Stimulated activated CD8-positive, alpha-beta memory T cell treated with anti-CD3 and anti-CD28 coated beads, Interleukin-2, amount 100 ng/mL, for 1 hour (primary cell): Measurements from ENCODE around the gene MLXIP.
"Not testable (repeated sequence)": the region's sequence is repeated elsewhere in the genome, so short reads cannot be mapped to it uniquely, and the experiment has no call there.

Experiments
- DNase-seq, 2 donors: peaks; one replicate each; pipeline ENCODE4 v3.0.0-alpha.2; 2020; ENCODE audit warnings: low read depth in 2 of 2

MLXIP gene

GRCh38 chr12:122094735-122095631, 16.4 kb downstream of the MLXIP start:
- no peak for DNase-seq

DNA sequence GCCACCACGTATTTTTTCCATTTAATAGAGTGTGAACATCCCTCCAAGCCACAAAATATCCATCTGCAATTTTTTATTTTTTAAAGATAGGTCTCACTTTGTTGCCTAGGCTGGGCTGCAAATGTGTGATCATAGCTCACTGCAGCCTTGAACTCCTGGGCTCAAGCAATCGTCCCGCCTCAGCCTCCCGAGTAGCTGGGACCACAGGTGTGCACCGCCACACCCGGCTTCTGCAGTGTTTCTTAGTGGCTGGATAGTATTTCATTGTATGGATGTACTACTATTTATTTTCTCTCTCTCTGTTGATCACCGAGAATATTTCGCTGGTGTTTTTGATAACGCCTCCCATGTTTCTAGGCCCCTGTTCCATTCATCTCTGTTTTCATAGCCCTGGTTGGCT, 17.5 kb downstream of the MLXIP start:
- no peak for DNase-seq

DNA sequence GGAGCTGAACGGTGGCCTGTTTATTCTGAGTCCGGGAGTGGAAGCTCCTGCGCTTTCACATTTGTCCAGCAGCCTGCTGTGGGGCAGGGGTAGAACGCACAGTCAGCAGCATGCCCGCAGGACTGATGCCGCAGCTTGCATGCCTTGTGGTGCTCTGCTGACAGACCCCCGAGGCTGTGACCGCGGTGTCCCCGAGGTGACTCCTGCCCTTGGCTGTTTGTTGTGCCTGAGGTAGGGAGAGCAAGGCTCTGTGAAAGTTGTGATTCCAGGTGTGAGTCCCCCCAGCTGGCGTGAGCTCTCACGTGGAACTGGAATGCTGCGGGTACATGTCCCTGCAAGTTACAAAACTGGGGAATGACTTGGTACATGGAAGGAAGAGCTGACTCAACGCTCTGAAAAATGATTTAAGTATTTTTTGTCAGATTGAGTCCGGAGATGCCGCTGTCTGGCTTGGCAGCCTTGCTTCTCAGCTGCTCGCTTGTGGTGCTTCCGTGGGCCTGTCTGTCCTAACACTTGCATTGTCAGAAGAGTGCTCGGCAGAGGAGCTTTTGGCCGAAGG, 18.1 kb downstream of the MLXIP start:
- DNase-seq = no peak

- no peak for DNase-seq
These were observed 19.0 kb downstream of the MLXIP start for GRCh38 chr12:122097584-122097926.

DNA sequence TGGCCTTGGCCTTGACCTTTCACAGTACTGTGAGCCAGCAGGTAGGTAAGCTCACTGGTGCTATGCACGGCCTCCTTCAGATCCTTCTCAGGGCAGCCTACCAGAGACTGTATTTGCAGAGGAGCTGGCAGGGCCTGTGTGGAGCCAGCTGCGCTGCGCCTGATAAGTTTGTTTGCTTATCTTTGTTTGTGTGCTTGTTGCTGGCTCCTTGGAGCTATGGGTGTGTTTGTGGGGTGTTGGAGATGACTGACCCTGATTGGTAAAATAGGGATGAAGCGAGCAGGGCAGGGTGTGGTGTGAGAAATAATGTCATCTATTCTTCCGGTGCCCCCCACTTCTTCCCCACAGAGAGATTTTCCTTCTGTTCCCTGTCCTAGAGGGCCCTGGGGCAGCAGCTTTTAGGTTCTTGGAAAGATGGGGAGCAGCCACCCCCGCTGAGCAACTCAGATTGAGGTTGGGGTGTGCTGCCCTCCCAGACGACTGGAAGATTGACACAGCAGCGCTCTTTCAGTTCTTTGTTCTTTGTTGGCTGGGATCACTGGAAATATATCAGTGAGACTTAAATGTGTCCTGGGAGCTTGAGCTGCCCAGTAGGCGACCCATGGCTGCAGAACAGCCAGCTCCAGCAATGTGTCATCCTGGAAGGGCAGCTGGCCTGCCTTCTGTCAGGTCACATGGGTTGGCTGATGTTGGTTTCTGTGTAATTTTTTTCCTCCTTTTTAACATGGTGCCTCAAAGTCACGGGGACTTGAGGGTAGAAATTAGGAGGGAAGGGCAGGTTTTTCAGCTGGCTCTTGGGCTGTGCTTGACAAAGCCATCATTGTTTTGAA, 19.6 kb downstream of the MLXIP start:
- no peak for DNase-seq

DNA sequence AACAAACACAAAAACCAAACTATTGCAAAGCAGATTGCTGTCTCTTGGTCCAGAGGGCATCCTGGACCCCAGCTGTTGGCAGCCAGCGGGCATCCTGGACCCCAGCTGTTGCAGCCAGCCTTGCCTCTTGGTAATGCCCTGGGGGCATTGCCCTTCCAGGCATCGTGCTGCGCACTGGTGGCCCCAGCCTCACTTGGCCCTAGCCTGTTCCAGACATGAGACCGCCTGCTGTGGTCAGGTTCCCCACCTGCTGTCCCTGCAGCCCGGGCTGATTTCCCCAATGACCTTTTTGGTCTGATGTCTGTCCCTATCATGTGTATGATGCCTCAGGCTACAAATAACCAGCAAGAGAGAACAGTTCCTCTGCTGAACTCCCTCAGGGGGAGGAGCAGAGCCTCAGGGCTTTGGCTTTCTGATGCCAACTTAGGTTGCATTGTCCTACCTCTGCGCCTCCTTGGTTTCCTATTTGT, 20.8 kb downstream of the MLXIP start:
- no peak for DNase-seq

GRCh38 chr12:122099856-122100255, 21.3 kb downstream of the MLXIP start:
- no peak for DNase-seq

- DNase-seq = no peak
These were observed 22.0 kb downstream of the MLXIP start for GRCh38 chr12:122100568-122100967.

GRCh38 chr12:122102331-122102730, 23.8 kb downstream of the MLXIP start:
- DNase-seq = no peak

- no peak for DNase-seq
These were observed 26.3 kb downstream of the MLXIP start for GRCh38 chr12:122104844-122105243.

GRCh38 chr12:122105496-122105895, 26.9 kb downstream of the MLXIP start:
- DNase-seq = not testable (repeated sequence)

DNA sequence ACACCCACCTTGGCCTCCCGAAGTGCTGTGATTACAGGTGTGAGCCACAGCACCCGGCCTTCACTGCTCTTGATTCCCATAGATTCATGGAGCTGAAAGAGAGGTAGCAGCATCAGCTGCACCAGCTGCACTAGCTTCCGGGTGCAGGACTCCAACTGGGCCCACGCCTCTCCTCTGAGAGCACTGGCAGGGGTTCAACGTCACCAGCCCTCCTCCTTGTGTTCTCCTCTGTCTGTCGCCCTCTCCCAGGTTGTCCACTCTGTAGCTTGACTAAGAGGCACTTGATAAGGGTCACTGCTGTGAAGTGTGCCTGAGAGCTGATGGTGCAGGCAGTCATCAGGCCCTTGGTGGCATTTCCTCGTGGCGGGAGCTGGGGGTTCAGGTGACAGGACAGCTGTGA, 28.3 kb downstream of the MLXIP start:
- no peak for DNase-seq

- no peak for DNase-seq
These were observed 28.7 kb downstream of the MLXIP start for GRCh38 chr12:122107261-122107660.

GRCh38 chr12:122111089-122111641, 32.6 kb downstream of the MLXIP start:
- DNase-seq = no peak

DNA sequence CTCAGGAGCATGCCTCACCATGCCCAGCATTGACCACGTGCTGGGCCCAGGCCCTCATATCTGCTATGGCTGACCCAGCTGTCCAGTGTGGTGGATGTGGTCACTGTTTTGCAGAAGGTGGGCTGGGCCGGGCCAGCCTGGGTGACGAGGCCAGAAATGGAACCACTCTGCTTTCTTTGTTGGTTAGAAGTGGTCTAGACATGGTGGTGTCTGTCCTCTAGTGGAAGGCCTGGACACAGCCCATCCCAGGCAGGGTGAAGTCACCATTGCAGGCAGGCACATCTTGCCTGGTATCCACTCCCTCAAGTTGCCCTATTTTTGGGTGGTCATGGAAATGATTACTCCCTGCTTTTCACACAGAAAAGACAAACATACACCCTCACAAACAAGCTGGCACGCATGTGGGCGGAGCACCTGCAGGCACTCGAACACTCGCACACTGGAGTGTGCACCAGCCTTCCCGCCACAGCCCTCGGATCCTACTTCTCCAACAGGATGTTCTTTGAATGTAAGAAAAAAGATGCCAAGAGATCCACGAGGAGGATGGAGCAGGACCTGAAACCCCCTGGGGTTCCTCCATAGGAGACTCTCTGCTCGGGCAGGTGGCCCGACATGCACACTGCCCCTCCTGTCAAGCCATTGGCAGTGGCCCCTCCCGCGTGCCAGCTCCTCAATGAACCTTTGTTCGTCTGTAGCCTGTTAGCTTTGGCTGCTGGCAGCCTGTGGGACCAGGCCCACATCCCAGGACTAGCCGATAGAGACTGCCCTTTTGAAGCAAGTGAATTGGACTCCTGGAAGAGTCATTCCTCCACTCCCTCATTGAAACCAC, 38.4 kb downstream of the MLXIP start:
- DNase-seq = no peak

- no peak for DNase-seq
These were observed 39.4 kb downstream of the MLXIP start for GRCh38 chr12:122117979-122118378.

GRCh38 chr12:122121341-122121740, 42.8 kb downstream of the MLXIP start:
- DNase-seq = not testable (repeated sequence)

DNA sequence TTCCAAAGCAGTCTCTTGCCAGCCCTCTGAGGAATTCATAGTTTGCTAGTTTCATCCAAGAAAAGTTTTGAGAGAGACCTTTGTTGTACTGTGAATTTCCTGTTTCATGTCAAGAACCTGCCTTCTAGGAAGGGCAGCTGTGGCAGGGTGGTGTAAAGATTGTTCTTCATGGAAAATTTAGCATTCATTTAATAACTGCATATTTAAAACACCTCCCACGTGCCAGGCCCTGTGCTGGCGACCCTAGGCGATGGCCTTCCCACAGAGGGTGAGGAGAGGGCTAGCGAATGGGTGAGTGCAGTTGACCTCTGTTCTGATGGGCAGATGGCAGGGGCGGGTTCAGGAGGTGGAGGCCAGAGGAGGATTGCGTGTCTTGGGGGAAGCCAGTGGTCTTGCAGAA, 43.2 kb downstream of the MLXIP start:
- no peak for DNase-seq

GRCh38 chr12:122123051-122123760, 44.6 kb downstream of the MLXIP start:
- DNase-seq = peak; percentile 44 to 52

DNA sequence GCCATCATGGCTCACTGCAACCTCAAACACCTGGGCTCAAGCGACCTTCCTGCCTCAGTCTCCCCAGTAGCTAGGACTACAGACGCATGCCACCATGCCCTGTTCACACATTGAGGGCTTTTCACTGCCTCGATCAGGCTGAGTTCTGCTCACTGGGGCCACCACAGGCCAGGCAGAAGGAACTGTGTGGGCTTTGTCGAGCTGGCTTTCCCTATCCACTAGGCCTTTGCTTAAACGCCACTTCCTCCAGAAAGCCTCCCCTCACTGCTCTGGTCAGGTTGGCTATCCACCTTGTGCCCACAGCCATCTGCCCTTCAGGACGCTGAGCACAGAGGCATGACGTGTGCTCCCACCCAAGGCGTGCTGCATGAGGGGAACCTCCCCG, 45.2 kb downstream of the MLXIP start:
- no peak for DNase-seq

- DNase-seq = no peak
These were observed 45.8 kb downstream of the MLXIP start for GRCh38 chr12:122124370-122124769.
